PC-3 (cell line): ENCODE measurements around the gene GP1BB.

Experiments used
- CTCF ChIP-seq: fragments of 300-600 bp; sonication (generic); conservative IDR thresholded peaks from 2 replicates; pipeline ENCODE4 v1.5.1; 2017; ENCODE audit warnings: antibody characterized with exemption, low read depth, mild to moderate bottlenecking, low read length
- EZH2 ChIP-seq: fragments of 300-600 bp; sonication (generic); IDR thresholded peaks from one replicate; pipeline ENCODE4 v1.6.1; 2017; ENCODE audit warnings: antibody characterized with exemption, mild to moderate bottlenecking, low read length; ENCODE audit not compliant: unreplicated experiment

GRCh38 chr22:19710020-19710768 lies 13.1 kb upstream of the GP1BB start:
- TF ChIP-seq CTCF (no peak), EZH2 (no peak)
